HG03571 (cell line): ENCODE results near the gene MS4A10.

ENCODE experiments used
- ATAC-seq: cut with Tn5 transposase; IDR thresholded peaks from one replicate; pipeline ENCODE4 v1.9.1; 2021; ENCODE audit not compliant: unreplicated experiment

The MS4A10 gene

DNA sequence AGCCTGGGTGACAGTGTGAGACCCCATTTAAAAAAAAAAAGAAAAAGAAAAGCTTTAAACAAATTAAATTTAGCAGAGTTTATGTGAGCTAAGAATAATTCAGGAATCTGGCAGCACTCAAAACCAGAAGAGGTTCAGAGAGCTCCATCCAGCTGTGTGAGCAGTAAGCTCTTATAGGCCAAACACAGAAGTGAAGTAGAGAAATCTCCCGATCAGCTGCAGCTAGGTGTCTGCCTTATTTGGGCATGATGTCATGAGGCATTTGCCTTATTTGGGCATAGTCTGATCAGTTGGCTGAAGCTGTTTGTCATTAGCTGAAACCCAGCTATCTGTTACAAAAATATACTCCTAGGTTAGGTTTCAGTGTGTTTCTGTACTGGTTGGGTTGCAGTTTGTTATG, 20.3 kb upstream of the MS4A10 start:
- no peak for ATAC-seq

DNA sequence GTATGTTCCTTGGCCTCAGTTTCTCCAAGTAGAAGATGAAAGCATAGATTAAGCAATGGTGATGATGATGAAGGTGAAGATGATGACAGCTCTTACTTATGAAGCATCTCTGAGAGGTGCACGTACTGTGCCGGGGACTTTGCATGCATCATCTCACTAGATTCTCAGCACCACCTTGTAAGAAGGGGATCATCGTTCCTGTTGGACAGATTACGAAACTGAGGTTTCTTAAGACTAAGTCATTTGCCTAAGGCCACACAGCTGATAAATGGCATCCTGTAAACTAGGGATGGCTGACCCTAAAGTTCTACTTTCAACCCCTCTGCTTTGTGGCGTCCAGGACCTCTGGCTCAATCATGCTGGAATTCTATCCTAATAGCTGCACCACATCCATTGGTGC, 19.8 kb upstream of the MS4A10 start:
- no peak for ATAC-seq

DNA sequence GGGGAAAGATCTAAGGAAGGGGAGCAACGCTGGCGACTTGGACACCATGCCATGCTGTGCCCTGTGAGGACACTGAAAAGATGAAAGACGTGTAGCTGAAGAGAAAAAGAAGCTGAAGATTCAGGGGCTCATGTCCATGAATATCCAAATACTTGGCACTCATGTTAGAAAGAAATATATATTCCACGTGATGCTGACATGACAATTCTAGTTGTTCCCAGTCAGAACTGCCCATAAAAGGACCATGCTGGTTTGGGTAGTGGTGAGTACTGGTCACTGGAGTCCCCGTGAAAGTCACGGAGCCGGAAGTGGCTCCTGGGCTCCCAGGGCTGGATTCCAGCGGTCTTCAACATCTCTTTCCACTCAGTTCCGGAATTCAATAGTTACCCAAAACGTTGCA, 18.6 kb upstream of the MS4A10 start:
- no peak for ATAC-seq

DNA sequence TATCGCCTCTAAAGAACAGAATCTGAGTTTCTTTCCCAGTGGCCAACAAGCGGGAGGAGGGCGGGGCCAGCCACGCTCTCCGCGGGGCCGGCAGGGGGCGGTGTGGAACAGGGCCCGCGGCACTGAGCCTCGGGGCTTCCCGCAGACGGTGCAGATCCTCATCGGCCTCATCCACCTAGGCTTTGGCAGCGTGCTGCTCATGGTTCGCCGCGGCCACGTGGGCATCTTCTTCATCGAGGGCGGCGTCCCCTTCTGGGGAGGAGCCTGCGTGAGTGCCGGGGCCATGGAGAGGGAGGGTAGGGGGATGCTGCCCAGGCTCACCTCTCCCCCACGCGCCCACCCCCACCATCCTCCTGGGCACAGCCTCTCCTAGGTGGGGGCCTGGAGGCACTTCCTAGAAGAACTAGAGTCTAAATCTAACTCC, 17.7 kb upstream of the MS4A10 start:
- ATAC-seq = no peak

DNA sequence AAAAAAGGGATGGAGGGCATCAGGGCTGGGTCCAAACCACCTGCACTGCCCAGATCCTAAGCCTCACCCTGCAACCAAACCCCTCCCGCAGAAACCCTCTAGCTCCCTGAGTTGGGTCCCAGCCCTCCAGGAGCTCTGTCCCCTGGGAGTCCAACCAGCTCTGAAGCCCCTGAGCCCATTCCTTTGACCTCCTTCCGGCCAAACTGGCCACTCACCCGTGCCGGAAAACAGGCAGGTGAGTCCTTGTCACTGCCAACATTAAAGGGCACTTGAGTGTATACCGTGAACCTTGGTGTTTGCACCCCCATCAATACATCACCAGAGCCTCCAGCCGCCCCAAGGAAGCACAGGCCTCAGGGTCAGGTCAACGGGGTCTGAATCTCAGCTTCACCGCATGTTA, 16.9 kb upstream of the MS4A10 start:
- ATAC-seq = no peak

DNA sequence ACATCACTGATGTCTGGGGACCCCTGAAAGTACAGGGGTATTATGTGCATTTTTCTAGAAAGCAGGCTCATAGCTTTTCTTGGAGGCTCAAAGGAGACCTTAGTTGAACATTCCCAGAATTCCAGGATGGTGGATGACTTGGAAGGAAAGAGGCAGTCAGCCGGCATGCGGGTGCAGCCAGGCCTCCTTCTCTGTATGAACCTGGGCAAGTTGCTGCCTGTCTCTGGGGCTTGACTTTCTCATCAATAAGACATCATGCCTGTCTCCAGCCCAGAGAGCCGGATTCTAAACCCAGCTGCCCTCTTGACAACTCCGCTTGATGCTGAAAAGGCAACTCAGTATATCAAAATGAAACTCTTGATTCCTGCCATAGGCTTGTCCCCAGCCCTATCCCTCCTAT, 15.9 kb upstream of the MS4A10 start:
- ATAC-seq = no peak

DNA sequence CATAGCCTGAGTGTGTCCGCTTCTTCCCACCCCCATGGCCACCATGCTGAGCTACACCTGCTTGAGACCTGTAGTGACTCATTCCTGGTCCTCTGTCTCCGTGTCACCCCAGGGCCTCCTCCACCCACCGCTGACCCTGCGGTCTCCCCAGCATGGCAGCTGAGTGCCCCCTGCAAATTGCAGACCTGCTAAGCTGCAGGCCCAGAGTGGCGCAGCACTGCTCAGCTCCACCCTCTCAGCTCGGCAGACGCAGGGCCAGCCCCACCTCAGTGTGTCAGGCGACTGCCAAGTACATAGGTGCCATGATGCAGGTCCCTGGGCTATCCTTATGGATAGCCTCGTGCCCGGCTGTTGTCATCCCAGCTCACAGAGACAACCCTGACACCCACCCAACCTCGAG, 15.3 kb upstream of the MS4A10 start:
- ATAC-seq = no peak

DNA sequence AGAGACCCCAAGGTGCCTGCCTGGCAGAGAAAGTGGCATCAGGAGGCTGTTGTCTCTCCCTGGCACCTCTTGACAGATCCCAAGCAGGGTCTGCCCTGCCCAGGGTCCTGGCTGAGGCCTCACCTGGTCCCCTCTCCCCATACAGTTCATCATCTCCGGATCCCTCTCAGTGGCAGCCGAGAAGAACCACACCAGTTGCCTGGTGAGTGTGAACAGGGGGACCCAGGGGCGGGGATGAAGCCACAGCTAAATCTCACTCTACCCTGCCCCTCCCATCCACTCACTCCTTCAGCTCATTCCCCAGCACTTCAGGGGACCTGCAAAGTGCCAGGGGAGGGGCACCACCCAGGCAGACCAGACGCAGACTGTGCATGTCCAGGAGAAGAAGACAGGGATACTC, 14.0 kb upstream of the MS4A10 start:
- no peak for ATAC-seq

DNA sequence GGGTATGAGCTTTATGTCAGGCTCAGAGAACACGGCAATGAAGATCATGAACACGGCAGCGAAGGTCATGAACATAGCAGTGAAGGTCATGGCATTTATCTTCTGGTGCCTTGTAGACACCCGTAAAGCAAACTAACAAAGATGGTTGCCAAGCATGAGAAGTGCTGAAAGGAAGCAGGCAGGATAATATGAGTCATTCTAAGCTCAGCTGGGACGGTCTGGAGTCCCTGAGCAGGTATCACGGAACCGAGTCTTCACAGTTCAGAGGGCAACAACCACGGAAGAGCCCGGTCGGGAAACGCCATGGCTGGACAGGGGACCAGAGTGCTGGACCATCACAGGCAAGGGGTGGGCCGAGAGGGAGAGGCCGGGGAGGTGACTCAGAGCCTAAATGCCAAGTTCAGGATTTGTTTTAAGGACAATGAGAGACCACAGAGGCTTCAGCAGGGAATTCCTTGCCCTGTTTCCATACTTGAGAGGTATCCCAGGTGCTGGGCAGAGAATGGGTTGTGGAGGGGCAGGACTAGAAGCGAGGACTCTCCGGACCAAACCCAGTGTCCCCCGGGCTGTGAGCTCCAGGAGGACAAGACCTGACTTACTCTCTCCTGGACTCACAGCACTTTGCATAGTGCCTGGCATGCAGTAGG, 13.1 kb upstream of the MS4A10 start:
- ATAC-seq = no peak

DNA sequence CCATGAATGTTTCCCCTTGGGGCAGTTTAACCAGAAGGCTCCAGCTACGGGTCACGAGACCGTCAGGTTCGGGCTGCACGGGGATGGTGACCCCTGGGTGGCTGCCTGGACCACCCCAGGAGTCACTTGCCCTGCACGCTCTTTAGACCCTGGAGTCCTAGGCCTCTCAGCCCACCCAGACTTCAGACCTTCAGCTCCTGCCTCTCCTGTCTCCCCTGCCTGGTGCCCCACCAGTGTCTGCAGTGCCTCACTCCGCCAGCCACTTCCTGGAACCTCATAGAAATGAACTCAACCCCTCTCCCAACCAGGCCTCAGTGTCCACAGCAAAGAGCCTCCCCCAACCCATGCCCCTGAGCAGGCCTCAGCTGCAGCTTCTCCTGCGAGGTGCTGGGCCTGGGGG, 12.5 kb upstream of the MS4A10 start:
- no peak for ATAC-seq

DNA sequence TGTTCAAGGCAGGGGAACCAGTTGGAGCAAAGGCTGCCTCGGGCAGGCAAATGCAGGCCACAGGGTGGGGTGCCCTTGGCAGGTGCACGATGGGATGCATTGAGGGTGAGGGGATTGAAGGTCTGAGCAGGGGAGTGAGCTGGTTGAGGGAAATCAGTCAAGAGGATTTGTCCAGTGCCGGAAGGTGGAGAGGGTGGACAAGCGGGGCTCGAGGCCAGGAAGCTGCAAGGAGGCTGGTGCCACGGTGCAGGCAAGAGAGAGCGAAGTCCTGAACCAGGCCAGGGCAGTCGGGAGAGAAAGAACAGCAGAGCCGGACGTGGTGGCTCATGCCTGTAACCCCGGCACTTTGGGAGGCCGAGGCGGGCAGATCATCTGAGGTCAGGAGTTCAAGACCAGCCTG, 10.4 kb upstream of the MS4A10 start:
- no peak for ATAC-seq

DNA sequence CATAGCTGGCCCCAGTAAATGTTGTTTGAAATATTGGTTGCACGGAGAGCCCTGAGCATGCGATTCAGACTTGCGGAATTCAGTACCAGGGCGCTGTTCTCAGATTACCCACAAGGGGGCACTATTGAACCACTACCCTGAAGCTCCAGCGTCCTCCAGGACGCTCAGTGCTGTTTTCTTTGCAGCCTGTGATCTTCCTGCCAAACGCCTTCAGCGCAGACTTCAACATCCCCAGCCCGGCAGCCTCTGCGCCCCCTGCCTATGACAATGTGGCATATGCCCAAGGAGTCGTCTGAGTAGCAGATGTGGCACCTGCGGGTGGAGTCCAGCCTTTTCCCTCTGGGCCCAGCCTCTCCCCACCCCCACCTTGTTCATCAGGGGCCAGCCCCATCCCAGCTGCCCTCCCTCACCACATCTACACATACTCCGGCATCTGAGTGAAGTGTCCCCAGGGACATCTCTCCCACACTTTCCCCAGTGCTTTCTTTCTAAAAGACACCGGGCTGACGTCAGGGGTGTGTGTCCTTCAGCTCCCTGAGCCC, 9.6 kb upstream of the MS4A10 start:
- peak; percentile 52 for ATAC-seq

DNA sequence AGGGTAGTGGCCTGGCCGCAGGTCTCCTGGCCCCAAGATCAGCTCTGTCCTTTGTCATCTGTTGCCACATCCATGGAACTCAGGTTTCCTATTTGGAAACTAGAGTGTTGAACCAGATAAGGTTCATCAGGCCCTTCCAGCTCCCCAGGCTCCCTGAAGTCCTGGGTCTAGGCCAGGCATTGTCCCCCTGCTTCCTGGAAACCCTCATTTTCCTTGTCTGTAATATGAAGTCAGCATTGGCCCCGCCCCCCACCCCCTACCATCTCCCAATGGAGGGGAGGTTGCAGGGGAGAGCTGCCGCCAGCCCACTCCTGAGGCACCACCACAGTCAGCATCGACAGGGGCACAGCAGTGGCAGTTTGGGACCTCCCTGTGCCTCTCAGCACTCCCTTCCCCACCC, 9.0 kb upstream of the MS4A10 start:
- ATAC-seq = no peak

DNA sequence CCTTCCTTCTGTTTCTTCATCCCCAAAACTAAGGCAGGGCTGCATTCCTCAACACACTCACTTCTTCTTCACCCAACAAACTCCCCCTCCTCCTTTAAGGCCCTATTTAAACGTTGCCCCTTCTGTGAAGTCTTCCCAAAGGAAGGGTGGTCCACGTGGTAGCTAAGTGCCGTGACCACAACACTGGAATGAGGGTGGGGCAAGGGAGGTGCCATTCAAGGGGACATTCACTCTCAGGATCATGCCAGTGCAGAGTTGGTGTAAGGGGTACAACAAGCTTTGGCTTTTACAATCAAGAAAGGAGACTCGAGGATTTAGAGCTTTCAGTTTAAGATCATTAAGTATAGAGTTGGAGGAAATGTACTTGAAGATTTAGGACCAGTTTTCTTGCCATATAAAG, 8.0 kb upstream of the MS4A10 start:
- no peak for ATAC-seq

DNA sequence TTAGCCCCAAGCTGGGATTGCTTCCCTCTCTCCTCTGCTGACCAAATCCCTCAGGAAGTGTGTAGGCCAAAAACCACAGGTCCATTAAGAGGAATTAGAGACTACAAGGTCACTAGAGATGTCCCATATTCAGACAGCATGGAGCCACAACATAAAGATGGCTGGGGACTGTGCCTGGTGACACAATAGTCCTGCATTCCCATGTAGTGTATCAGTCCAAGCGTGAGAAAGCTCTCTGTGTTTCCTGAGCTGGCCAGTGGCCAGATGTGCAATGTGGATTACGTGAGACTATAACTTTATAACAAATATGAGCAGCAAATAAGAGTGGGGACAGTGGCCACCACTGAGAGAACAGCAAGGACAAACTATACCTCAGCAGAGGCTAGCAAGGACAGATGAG, 7.6 kb upstream of the MS4A10 start:
- ATAC-seq = no peak

DNA sequence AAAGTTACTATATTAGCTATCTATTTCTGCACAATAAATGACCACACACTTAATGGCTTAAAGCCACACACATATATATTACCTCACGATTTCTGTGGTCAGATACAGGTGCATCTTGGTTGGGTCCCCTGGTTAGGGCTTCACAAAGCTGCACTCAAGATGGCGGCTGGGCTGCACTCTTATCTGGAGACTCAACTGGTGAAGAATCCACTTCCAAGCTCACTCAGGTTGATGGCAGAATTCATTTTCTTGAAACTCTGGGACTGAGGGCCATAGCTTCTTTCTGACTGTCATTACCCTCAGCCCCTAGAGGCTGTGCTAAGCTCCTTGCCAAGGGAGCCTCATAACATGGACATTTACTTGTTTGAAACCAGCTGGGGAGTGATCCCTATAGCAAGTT, 5.1 kb upstream of the MS4A10 start:
- ATAC-seq = no peak

DNA sequence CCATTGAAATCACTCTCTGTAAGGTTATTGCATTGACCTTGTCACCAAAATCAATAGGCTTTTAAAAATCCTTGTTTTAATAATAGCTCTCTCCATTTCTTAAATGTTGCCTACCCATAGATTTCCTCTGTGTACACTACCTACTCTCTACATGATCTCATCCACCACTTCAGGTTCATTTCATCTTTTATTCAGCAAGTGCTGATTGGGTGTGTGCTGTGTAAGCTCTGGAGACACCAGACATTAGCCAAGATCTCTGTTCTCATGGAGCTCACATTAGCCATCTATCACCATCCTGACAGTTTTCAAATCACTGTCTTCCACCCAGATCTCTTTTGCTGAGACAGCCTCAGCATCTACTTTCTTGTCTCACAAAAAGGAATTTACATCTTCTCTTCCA, 4.4 kb upstream of the MS4A10 start:
- no peak for ATAC-seq

DNA sequence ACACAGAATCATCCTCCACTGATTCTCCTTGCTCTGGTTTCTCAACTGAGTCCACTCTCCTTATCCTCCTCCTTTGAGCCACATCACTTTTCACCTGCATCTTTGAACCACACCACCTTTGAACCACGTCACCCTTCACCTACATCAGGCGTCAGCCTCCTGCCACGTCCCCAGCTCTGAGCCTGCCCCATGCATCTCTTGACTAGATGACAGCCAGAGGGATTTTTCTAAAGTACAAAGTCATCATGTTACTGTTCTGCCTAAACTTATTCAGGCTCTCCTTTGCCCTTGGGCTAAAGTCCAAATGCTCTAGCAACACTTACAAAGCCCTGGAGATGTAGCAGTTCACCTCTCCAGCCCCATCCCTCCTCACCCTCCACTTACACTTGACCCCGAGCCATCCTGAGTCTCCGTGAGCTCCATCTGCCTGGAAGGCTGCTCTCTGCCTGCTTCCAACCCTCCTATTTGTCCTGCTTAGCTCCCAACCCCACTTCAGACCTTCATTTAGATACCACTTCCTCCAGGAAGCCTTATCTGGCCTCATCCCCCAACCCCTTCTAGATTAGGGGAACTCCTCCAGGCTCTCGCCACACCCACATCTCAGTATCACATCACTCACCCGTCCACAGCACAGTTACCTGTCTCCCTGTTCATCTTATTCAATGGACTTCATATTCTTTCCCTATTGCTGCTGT, 3.7 kb upstream of the MS4A10 start:
- no peak for ATAC-seq

DNA sequence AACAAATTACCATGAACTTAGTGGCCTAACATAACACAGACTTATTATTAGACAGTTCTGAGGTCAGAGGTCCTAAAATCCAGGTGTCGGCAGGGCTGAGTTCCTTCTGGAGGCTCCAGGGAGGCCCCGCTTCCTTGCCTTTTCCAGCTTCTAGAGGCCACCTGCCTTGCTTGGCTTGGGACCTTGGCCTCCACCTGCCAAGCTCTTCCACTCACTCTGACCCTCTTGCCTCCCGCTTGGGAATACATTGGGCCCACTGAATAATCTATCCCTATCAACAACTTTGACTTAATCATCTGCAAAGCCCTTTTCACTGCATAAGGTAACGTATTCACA, 3.2 kb upstream of the MS4A10 start:
- ATAC-seq = no peak

DNA sequence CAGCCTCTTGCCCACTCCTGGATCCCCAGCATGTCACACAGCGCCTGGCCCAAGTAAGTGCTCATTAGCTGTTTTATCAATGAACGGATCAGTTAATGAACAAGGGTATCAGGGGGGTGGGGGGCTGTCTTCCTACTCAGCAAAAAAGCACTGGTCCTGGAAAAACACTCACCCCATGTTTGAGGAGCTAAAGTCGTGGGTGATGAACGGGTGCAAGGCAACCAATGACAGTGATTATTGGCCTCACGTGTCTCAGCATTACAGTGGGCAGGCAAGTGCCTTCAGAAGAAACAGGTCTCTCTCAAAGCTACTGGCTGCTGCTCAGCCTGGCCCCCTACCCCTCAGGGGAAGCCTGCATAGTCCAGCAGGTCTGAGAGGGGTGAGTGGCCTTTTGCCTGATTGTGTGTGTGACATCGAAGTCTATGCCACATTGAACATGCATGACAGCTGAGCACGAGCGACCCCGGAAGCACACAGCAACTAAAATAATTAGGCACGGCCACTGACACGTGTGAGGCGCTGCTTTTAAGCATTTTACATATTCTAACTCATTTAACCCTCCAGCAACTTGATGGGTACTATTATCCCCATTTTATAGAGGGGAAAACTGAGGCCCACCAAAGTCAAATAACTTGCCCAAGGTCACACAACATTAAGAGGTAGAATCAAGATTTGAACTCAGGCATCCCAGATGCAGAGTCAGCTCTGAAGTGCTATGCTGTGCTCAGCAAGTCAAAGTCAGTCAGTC, 2.6 kb upstream of the MS4A10 start:
- no peak for ATAC-seq

DNA sequence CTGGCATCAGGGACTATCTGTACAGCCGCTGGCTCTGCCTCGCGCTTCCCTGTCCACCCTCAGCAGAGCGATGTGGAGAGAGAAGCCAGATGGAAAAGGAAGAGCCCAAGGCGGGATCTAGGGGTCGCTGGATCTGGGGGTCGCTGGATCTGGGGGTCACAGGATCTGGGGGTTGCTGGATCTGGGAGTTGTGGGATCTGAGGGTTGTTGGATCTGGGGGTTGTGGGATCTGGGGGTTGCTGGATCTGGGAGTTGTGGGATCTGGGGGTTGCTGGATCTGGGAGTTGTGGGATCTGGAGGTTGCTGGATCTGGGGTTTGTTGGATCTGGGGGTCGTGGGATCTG, 2.0 kb upstream of the MS4A10 start:
- ATAC-seq = no peak

DNA sequence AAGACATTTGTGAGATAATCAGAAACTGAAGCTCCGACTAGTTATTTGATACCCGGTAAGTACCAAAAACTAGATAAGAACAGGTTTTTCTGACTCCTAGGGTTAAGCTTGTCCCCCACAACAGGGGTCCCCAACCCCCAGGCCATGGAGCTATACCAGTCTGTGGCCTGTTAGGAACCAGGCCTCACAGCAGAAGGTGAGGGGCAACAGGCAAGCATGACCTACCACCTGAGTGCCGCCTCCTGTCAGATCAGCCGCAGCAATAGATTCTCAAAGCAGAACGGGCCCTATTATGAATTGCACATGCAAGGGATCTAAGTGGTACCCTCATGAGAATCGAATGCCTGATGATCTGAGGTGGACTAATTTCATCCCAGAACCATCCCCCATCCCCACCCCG, 1.2 kb upstream of the MS4A10 start:
- no peak for ATAC-seq
